Stimulated activated CD8-positive, alpha-beta memory T cell treated with anti-CD3 and anti-CD28 coated beads, Interleukin-12 subunit alpha, Interleukin-12 subunit beta, amount 100 ng/mL, for 24 hours (primary cell): Measurements from ENCODE around the gene B4GALT6.

Experiments used
- DNase-seq: peaks from one replicate; pipeline ENCODE4 v3.0.0-alpha.2; 2020; ENCODE audit errors: extremely low read depth

The B4GALT6 gene

GRCh38 chr18:31633392-31634330 is 50.7 kb downstream of the B4GALT6 start:
- DNase-seq: no peak

GRCh38 chr18:31632356-31632755 is 52.0 kb downstream of the B4GALT6 start:
- DNase-seq: no peak

GRCh38 chr18:31631526-31631925 is 52.9 kb downstream of the B4GALT6 start:
- DNase-seq: no peak

GRCh38 chr18:31630549-31630948 is 53.8 kb downstream of the B4GALT6 start:
- DNase-seq: no peak

GRCh38 chr18:31626409-31626808 is 58.0 kb downstream of the B4GALT6 start:
- DNase-seq: no peak

- no peak for DNase-seq
Observed at GRCh38 chr18:31624892-31625640, 59.3 kb downstream of the B4GALT6 start.

GRCh38 chr18:31619291-31619690 is 65.1 kb downstream of the B4GALT6 start:
- DNase-seq: no peak

GRCh38 chr18:31618801-31619200 is 65.6 kb downstream of the B4GALT6 start:
- DNase-seq: no peak

- DNase-seq: no peak
Observed at GRCh38 chr18:31617031-31617717, 67.2 kb downstream of the B4GALT6 start.

GRCh38 chr18:31616586-31616985 is 67.8 kb downstream of the B4GALT6 start:
- DNase-seq: no peak

GRCh38 chr18:31614044-31614443 is 70.3 kb downstream of the B4GALT6 start:
- no peak for DNase-seq

- no peak for DNase-seq
Observed at GRCh38 chr18:31612124-31612523, 72.3 kb downstream of the B4GALT6 start.

GRCh38 chr18:31611511-31611910 is 72.9 kb downstream of the B4GALT6 start:
- no peak for DNase-seq

- no peak for DNase-seq
Observed at GRCh38 chr18:31610286-31611205, 73.8 kb downstream of the B4GALT6 start.

- DNase-seq: no peak
Observed at GRCh38 chr18:31609886-31610285, 74.5 kb downstream of the B4GALT6 start.

- DNase-seq: no peak
Observed at GRCh38 chr18:31607384-31607783, 77.0 kb downstream of the B4GALT6 start.

- no peak for DNase-seq
Observed at GRCh38 chr18:31606265-31606664, 78.1 kb downstream of the B4GALT6 start.

GRCh38 chr18:31603315-31603714 is 81.1 kb downstream of the B4GALT6 start:
- DNase-seq: no peak

- no peak for DNase-seq
Observed at GRCh38 chr18:31598021-31598805, 86.2 kb downstream of the B4GALT6 start.
